ENCODE results near the gene DOK7.

DOK7 gene

GRCh38 chr4:3494462-3494871 is 31.4 kb downstream of the DOK7 start:
- H3K4me2 ChIP-seq = peak overlapping the region in 10 of 11 experiments; percentile 11 to 67 (median 48); a peak in 16 of 22 replicates
- H3K27me3 ChIP-seq = peaks cover 8 to 46% (median 26%) of the 10 kb centered on the region in 11 experiments; a peak in 18 of 22 replicates
- peak overlapping the region in 4 of 11 experiments; percentile 7 to 46 (median 29); a peak in 3 of 22 replicates for H3K9ac ChIP-seq
- H3K27ac ChIP-seq = no peak overlapping the region
- H3K9me3 ChIP-seq (replicated peaks in 1 of 11) = no peaks in the 10 kb centered on the region
- peaks cover 0 to 81% (median 57%) of the 10 kb centered on the region in 11 experiments; a peak in 19 of 22 replicates for H4K20me1 ChIP-seq
- no peak for TF ChIP-seq Cebpa-rat (IDR thresholded peaks at IDR 0.05)
- no peak overlapping the region for H3K4me3 ChIP-seq
- no peaks in the 10 kb centered on the region for H3K36me3 ChIP-seq
- H3K4me1 ChIP-seq = peaks cover 12 to 47% (median 31%) of the 10 kb centered on the region in 10 experiments; a peak in 18 of 20 replicates

GRCh38 chr4:3495204-3495975 is 32.3 kb downstream of the DOK7 start:
- Histone ChIP-seq H3K27me3 (peaks cover 8 to 43% (median 24%) of the 10 kb centered on the region in 11 experiments; a peak in 18 of 22 replicates), H3K9ac (no peak overlapping the region), H3K9me3 (replicated peaks in 1 of 11) (no peaks in the 10 kb centered on the region)

GRCh38 chr4:3496021-3496420 is 32.9 kb downstream of the DOK7 start:
- TF ChIP-seq Cebpa-rat (IDR thresholded peaks at IDR 0.05) = no peak
- Histone ChIP-seq H3K36me3 (peaks cover 0 to 10% (median 4%) of the 10 kb centered on the region in 11 experiments; a peak in 9 of 22 replicates), H3K9me3 (replicated peaks in 1 of 11) (no peaks in the 10 kb centered on the region), H3K27me3 (peaks cover 8 to 43% (median 24%) of the 10 kb centered on the region in 11 experiments; a peak in 18 of 22 replicates), H4K20me1 (peaks cover 14 to 92% (median 70%) of the 10 kb centered on the region in 11 experiments; a peak in 21 of 22 replicates), H3K27ac (no peak overlapping the region), H3K9ac (no peak overlapping the region), H3K4me3 (no peak overlapping the region), H3K4me1 (peaks cover 10 to 43% (median 28%) of the 10 kb centered on the region in 10 experiments; a peak in 17 of 20 replicates), H3K4me2 (peak overlapping the region in 8 of 11 experiments; percentile 16 to 63 (median 36); a peak in 13 of 22 replicates)

More at GRCh38 chr4:3495204-3495975, 32.3 kb downstream of the DOK7 start:
- Histone ChIP-seq H3K4me1 (peaks cover 10 to 43% (median 28%) of the 10 kb centered on the region in 10 experiments; a peak in 17 of 20 replicates), H3K4me3 (no peak overlapping the region), H3K27ac (no peak overlapping the region), H3K36me3 (peaks cover 0 to 3% (median 0%) of the 10 kb centered on the region in 11 experiments; a peak in 4 of 22 replicates), H3K4me2 (peak overlapping the region in 5 of 11 experiments; percentile 49 to 67 (median 50); a peak in 5 of 22 replicates), H4K20me1 (peaks cover 8 to 86% (median 64%) of the 10 kb centered on the region in 11 experiments; a peak in 20 of 22 replicates)
- no peak for TF ChIP-seq Cebpa-rat (IDR thresholded peaks at IDR 0.05)

GRCh38 chr4:3497095-3497494 is 34.0 kb downstream of the DOK7 start:
- peak overlapping the region in 3 of 11 experiments; percentile 12 to 45 (median 15); a peak in 2 of 22 replicates for H3K4me2 ChIP-seq
- H3K9me3 ChIP-seq (replicated peaks in 1 of 11) = no peaks in the 10 kb centered on the region
- no peak overlapping the region for H3K9ac ChIP-seq
- H3K4me1 ChIP-seq = peaks cover 10 to 46% (median 29%) of the 10 kb centered on the region in 10 experiments; a peak in 17 of 20 replicates
- peaks cover 0 to 20% (median 11%) of the 10 kb centered on the region in 11 experiments; a peak in 17 of 22 replicates for H3K36me3 ChIP-seq
- H4K20me1 ChIP-seq = peaks cover 25 to 97% (median 77%) of the 10 kb centered on the region in 11 experiments
- TF ChIP-seq Cebpa-rat (IDR thresholded peaks at IDR 0.05) = no peak
- no peak overlapping the region for H3K27ac ChIP-seq
- H3K4me3 ChIP-seq = no peak overlapping the region
- peaks cover 8 to 42% (median 22%) of the 10 kb centered on the region in 11 experiments; a peak in 18 of 22 replicates for H3K27me3 ChIP-seq

- 0 out of 22 replicates have a peak overlapping the region, but pooled peaks of 1 of the 11 experiments have one; percentile 3 for H3K9ac ChIP-seq
- H4K20me1 ChIP-seq = peaks cover 31 to 100% (median 84%) of the 10 kb centered on the region in 11 experiments
- H3K9me3 ChIP-seq (replicated peaks in 1 of 11) = no peaks in the 10 kb centered on the region
- H3K4me1 ChIP-seq = peaks cover 10 to 51% (median 33%) of the 10 kb centered on the region in 10 experiments; a peak in 17 of 20 replicates
- TF ChIP-seq Cebpa-rat (IDR thresholded peaks at IDR 0.05) = no peak
- no peak overlapping the region for H3K4me3 ChIP-seq
- H3K36me3 ChIP-seq = peaks cover 2 to 27% (median 15%) of the 10 kb centered on the region in 11 experiments; a peak in 21 of 22 replicates
- H3K27ac ChIP-seq = no peak overlapping the region
- peak overlapping the region in 2 of 11 experiments; percentile 12 to 15; a peak in 2 of 22 replicates for H3K4me2 ChIP-seq
- peaks cover 7 to 42% (median 22%) of the 10 kb centered on the region in 11 experiments; a peak in 18 of 22 replicates for H3K27me3 ChIP-seq
Measured at GRCh38 chr4:3497523-3498389, 34.6 kb downstream of the DOK7 start.

GRCh38 chr4:3498407-3498806 is 35.3 kb downstream of the DOK7 start:
- Histone ChIP-seq H3K27ac (no peak overlapping the region), H3K9ac (no peak overlapping the region), H4K20me1 (peaks cover 38 to 100% (median 90%) of the 10 kb centered on the region in 11 experiments), H3K4me1 (peaks cover 10 to 51% (median 33%) of the 10 kb centered on the region in 10 experiments; a peak in 17 of 20 replicates), H3K36me3 (peaks cover 8 to 34% (median 22%) of the 10 kb centered on the region in 11 experiments; a peak in 21 of 22 replicates), H3K9me3 (replicated peaks in 1 of 11) (no peaks in the 10 kb centered on the region), H3K27me3 (peaks cover 7 to 42% (median 22%) of the 10 kb centered on the region in 11 experiments; a peak in 18 of 22 replicates), H3K4me3 (no peak overlapping the region), H3K4me2 (no peak overlapping the region)
- TF ChIP-seq Cebpa-rat (IDR thresholded peaks at IDR 0.05) = no peak

- no peak for TF ChIP-seq Cebpa-rat (IDR thresholded peaks at IDR 0.05)
- Histone ChIP-seq H3K27me3 (peaks cover 7 to 36% (median 18%) of the 10 kb centered on the region in 11 experiments; a peak in 18 of 22 replicates), H3K9me3 (replicated peaks in 1 of 11) (no peaks in the 10 kb centered on the region)
Measured at GRCh38 chr4:3498901-3499510, 35.9 kb downstream of the DOK7 start.

More at GRCh38 chr4:3498901-3499510, 35.9 kb downstream of the DOK7 start:
- no peak overlapping the region for H3K27ac ChIP-seq
- no peak overlapping the region for H3K4me3 ChIP-seq
- no peak overlapping the region for H3K4me2 ChIP-seq
- H3K4me1 ChIP-seq = peaks cover 10 to 45% (median 27%) of the 10 kb centered on the region in 10 experiments; a peak in 17 of 20 replicates
- H4K20me1 ChIP-seq = peaks cover 44 to 100% (median 92%) of the 10 kb centered on the region in 11 experiments
- no peak overlapping the region for H3K9ac ChIP-seq
- peaks cover 14 to 40% (median 28%) of the 10 kb centered on the region in 11 experiments; a peak in 21 of 22 replicates for H3K36me3 ChIP-seq
